NCI-H748 (cell line): ENCODE measurements around the gene ATOH8.

Experiments used
- DNase-seq: peaks from one replicate; lab custom pipeline; 2025; ENCODE audit not compliant: unreplicated experiment; lab: John Stamatoyannopoulos, UW

The ATOH8 gene

DNA sequence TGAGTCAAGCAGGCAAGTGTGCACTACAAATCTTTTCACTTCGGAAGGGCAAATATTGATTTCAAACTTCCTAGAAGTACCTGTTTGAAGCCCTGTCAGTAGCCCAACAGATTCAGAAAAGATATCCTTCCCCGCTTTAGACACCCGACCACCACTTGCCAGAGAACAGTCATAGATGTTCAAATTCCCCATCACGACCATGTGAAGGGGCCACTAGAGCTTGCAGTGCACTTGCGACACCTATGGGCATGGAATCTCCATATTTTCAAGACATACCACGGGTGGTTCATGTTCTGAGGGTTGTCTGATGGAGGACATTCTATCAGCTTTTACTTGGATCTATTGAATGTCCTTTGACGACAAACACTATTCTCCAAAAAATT, 35.8 kb upstream of the ATOH8 start:
- no peak for DNase-seq

DNA sequence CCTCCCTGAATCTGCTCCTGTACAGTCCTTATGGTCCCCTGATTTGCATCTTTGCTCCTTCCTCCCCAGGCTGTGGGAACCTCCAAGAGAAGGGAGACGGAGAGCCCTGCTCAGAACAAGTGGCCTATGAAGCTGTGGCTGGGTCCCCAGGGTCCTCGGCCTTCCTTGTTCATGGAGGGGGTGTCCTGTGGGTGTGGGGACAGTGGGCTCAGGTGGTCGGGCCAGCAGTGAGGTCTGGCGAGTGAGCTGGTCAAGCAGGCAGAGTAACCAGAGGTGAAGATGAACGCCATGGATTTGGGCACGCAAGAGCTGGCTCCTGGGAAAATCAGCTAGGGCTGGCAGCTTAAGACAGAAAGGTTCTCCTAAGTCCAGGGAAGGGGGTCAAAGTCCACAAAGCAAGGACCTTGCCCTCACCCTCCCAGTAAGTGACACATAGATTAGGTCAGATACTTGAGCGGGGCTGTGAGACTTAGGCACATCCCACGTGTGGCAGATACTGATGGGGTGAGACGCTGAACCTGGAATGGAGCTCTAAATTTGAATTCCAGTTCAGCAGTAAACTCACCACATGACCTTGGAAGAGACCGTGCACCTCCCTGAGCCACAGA, 34.8 kb upstream of the ATOH8 start:
- DNase-seq = no peak

DNA sequence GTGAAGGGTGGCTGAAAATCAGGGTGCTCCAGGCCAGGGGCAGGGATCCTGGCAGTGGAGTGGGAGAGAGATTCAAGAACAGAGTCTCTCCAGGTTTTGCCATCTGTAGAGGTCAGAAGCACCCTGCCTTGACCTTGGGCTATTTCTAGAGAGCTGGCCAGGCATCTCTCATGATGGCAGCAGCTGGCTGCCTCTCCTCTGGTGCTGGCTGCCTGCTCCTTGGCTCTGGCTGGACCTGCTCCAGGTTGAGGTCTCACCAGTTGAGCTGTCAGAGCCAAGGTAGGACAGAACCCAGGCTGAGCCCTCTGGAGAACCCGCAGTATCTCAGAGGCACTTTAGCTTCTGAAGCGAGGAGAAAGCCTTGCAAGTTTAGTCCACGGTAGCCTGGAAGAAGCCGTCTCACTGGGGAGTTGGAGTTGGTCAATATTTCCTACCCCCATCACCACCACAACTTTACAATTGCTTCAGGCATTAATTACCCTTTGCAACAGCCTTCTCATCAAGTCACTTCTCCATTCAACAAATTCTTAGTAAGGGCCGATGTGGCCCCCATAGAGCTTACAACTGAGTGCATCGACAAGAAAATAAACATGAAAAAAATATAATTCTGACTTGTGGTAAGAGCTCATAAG, 34.1 kb upstream of the ATOH8 start:
- DNase-seq = no peak

DNA sequence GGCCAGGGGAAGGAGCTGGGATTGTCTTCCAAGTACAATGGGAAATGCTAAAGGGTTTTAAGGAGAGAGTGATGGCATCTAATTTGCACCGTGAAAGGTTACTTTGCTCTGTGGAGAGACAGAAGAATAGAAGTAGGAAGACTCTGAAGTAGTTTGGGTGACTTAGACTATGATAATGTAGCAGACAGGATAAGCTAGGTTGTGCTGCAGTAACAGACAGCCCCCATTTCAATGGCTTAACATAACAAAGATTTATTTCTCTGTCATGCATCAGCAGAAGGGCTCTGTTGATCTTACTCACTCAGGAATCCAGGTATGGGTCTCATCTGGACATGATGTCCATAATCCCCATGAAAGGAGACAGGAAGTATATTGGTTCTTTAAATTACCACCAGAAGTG, 33.3 kb upstream of the ATOH8 start:
- DNase-seq = no peak

DNA sequence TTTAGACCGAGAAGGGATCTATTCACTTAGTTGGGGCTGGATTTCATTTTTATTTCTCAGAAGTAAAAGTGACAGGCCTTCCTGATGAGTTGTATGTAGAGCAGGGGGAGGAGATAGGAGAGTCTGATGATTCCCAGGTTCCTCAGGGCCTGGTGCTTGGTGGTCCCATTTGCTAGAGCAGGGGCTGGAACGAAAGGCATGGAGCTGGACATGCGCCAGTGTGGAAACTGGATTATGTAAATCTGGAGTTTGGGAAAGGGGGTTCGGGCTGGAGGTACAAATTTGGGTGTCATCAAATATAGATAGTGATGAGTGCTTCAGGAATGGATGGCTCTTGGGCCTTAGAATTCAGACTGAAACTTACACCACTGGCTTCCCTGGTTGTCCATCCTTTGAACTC, 32.1 kb upstream of the ATOH8 start:
- DNase-seq = no peak

DNA sequence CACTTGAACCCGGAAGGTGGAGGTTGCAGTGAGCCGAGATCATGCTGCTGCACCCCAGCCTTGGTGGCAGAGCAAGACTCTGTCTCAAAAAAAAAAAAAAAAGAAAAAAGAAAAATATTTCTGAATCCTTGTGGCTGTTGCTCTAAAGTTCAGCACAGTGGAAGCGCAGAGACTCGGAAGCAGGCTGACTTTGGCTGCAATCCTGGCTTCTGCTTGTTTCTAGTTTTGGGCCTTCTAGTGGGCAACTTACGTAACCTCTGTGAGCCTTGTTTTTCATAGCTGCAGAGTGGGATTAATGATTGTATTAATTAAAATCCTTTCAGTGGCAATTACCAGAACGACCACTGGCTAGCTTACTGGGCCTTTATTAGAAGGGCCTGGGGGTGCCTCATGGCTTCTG, 31.3 kb upstream of the ATOH8 start:
- no peak for DNase-seq

DNA sequence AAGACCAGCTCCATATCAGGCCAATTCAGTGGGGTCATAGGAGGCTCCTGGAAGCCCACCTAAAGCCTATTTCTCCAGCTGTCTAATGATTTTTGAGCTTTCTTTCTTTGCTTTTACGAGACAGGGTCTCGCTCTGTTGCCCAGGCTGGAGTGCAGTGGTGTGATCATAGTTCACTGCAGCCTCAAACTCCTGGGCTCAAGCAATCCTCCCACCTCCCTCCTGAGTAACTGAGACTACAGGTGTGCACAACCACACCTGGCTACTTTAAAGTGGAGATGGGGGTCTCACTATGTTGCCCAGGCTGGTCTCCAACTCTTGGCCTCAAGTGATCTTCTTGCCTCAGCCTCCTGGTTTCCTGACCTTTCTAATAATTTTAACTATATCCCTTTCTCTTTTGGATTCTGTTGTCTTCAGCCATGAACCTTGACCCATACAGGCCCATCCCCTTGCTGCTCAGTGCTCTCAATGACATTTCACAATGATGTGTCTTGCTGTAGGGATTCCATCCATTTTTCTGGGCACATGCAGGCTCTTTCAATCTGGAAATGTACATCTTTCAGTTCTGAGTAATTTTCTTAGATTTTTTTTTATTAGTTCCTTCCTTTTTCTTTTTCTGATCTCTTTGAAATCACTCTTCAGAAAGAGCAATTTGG, 30.0 kb upstream of the ATOH8 start:
- no peak for DNase-seq

DNA sequence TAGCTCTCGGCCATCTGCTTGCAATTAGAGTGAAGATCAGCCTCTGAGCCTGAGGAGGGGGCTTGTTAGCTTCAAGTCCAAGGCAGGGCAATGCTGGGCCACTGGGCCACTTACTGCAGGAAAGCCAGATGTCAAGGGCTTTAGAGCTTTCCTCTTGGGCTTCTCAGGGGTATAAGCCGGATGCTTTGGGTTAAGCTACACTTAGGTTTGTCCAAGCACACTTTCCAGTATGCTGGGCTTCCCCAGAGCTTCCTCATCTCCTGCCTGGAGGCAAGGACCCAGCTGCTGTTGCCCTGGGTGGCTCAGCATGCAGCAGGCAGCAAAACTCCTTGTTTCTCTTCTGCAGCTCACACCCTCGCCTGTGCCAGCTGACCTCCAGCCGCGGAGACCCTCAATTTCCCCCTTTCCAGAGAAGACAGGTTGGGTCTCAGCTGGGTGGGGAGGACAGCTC, 29.0 kb upstream of the ATOH8 start:
- no peak for DNase-seq

DNA sequence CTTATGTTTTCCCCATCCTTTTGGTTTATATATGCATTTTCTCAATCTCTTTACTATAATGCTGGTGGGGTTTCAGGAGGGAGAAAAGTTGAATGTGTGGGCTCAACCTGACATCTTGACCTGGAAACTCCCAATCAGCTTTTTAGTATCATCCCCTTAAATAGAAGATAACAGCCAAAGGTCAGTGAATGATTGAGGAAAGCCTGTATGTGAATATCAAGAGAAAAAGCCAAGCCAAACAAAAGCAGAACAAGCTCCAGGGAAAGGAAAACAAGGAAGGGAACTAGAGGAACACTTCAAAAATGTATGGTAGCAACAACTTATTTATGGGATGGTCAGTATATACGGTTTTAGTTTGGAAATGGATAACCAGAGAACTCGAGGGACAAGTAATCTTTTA, 28.3 kb upstream of the ATOH8 start:
- no peak for DNase-seq

DNA sequence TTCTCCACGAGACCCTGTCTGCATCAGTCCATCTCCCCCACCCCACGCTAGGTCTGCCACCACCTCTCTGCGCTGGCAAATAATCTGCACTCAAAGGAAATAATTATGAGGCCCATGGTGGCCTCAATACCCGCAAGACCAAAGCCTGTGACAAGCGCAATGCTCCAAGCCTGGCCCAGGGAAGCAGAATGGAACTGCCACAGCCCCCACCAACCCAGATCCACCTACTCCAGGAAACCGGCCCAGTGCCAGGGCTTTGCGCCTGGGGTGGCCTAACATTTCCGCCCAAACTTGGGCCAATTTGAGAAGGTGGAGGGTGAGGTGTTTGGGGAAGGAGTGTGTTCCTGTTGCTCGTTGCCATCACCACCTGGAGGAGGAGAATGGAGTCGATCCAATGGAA, 26.0 kb upstream of the ATOH8 start:
- DNase-seq = no peak

DNA sequence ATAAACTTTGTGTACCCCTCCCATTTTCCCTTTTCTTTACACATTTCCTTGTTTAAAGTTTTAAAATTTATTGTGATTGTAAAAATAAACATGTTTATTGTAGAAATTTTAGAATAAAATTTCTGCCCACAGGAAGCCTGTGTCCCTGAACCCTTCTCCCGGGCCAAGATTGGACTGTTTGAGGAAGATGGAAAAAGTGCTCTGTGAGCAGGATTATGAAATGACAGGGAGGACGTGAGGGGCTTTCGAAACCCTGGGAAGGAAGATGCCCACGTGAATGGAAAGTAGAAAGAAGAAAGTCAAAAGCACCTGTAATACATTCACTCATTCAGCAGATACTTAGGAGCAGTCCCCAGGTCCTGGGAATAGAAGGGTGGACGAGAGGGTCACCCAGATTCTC, 25.4 kb upstream of the ATOH8 start:
- no peak for DNase-seq

DNA sequence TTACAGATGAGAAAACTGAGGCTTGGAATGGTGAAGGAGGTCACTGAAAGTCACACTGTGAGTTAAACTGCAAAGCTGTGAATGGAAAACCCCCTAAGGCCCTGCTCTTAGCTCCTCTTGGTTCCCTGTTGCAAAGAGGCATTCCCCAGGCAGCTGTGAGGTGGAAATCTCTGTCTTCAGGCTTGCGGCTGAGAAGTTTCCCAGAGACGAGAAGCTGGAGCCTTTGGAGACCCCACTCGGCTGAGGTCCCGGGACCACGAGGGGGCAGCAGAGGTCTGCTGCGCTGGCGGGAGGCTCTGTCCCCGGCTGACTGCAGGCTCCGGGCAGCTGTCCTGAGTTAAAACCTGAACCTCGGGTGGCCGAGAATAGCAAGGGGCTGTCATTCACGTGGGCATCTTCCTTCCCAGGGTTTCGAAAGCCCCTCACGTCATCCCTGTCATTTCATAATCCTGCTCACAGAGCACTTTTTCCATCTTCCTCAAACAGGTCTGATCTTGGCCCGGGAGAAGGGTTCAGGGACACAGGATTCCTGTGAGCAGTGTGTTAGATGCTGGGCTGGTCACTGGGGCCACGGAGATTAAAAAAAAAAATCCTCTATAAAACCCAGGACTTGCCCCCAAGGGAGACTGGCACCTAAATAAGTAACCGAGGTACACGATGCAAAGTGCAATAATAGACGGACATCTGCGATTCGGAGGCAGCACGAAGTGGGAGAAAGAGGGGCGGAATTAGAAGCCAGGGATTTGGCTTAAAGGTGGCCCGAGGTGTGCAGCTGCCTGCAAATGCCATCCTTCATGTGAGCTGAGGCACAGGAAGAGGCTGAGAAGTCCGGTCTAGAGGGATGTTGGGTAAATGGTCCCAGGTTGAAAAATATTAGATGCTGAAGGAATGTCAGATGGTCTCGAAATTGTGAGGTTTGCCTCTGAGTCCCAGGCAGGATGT, 24.6 kb upstream of the ATOH8 start:
- DNase-seq = peak; percentile 55

DNA sequence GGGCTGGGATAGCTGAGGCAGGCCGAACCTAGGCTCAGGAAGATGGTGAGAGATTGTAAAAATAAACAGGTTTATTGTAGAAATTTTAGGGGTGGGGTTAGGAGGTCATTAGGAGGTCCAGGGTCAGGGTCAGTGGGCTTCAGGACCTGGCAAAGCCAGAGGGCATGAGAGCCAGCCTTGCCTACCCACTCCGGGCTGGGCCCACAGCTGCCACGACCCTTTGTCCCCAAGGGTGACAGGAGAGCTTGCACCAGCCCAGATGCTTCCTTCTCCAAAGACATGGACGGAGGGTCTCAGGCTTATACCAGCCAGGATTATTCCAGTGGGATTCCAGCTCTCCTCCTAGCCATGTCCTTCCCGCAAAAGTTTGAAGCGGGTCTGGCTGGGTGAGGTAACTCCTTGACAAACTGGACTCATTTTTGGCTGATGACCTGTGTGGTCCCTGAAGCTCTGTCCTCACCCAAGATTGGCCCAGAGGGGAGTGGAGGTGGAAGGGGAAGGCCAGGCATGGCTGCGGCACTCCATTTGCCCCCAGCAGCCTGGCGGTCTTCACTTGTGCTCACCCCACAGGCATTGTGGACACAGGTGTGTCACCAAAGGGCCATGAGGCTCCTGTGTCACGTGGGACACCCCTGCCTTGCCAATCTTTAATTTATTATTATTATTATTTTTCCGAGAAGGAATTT, 23.8 kb upstream of the ATOH8 start:
- DNase-seq = no peak

DNA sequence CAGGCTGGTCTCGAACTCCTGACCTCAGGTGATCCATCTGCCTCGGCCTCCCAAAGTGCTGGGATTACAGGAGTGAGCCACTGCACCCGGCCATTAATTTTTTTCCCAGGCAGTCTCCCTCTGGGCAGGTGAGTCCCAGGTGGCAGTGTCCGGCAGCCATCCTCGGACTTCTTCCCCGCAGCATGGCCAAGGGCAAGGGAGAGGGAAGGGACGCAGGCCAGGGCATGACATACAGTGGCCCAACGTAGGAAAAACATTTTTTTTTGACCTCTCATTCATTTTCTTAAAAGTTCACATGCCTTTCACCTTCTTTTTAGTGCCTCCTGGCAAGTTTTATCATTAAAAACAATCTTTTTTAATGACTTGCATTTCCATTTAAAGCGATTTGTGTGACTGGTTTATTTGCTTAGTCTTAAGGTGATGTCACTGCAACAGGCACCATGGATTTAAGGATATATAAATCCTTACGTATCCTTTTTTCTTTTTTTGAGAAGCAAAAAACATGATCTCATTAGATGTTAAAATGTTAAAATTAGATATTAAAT, 23.0 kb upstream of the ATOH8 start:
- no peak for DNase-seq

DNA sequence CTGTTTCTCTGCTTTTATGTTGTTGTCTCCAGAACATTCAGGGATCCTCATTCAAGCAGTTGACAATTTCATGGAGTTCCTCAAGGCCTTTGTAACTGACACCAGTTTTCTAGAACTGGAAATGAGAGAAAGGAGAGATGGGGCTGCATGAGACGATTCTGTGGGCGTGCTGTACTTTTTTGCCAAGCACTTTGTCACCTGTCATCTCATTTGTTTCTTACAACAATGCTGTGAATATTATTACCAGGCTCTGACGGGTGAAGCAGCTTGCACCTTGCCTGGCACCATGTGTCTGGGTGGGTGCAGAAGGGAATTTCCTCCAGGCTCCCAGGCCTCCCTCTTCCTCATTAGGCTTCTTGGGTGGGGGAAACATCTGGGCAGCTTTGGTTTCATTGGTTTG, 22.2 kb upstream of the ATOH8 start:
- DNase-seq = no peak

DNA sequence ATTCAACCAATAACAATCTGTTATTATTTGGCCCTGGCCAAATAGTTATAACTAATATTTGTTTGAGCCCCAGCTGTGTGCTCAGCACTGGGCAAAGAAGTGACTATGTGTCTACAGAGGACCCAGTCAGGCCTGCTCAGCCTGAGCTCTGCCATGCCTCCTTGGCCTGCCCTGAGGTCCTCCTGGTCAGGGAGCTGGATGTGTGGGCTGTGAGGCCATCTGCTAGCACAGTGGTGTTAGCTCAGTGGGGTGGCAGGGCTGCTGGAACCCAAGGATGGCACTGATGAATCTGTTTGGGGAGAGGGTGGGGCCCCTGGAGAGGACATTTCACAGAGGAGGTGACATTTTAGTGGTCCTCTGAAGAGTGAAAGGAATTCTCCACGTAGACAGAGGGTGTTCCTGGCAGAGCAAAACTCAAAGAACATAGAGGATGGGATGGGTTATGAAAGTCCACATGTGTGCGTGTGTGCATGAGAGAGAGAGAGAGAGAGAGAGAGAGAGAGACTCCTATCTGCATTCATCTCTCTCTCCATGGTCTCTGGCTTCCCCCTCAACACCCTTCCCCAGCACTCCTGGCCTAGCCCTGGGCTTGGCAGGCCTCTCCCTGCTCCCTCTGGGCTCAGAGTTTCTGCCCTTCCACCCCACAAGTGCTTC, 21.2 kb upstream of the ATOH8 start:
- no peak for DNase-seq

DNA sequence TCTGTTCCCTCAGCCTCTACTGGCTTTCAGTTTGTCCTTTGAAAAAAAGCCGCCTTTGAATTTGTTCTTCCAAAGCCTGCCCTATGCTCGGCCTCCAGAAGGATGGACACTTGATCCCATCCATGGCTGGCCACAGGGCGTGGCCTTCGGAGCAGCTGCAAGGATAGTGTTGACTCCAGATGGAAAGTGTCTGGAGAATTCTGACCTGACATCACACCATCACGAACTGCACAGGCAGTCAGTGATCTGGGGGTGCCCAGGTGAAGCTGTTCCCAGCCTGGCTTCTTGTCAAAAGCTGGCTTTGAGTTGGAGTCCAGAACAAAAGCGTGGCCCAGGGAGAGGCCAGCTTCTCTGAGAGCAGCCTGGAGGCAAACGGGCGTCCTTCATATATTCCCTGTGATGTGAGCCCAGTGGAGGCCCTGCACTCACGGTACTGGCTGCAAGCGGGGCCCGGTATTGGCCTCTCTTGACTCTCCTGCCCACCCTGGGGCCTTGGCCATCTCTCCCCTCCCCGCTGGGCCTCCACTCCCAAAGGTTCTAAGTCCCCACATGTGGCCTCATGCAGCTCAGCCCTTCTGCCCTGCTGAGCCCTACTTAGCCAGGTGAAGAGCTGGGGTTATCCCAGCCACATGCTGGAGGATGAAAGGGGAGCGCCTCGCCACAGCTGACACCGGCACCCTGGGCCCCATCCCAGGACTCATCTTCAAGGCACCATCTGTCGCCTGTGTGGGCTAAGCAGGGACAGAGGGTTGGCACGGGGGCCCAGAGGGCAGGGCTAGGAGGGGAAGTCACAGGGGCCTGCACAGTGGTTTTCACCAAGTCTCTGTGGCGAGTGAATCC, 20.4 kb upstream of the ATOH8 start:
- DNase-seq = no peak

DNA sequence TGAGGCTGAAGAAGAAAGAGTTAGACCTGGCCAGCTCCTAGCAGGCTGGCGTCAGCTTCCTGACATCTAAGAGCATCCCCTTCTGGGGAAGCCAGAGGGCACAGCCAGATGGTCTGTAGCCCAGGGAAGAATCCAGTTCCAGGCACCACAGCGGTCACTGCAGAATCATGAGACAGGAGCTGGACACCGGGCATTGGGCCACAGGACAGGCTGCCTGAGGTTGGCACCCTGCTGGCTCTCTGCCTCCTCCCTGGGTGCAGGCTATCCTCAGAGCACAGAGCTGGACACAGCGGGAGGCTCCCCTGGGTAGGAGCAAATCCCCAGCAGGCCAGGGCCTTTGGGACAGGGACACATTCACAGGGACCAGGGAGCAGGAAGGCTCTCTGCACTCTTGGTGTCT, 19.8 kb upstream of the ATOH8 start:
- no peak for DNase-seq

DNA sequence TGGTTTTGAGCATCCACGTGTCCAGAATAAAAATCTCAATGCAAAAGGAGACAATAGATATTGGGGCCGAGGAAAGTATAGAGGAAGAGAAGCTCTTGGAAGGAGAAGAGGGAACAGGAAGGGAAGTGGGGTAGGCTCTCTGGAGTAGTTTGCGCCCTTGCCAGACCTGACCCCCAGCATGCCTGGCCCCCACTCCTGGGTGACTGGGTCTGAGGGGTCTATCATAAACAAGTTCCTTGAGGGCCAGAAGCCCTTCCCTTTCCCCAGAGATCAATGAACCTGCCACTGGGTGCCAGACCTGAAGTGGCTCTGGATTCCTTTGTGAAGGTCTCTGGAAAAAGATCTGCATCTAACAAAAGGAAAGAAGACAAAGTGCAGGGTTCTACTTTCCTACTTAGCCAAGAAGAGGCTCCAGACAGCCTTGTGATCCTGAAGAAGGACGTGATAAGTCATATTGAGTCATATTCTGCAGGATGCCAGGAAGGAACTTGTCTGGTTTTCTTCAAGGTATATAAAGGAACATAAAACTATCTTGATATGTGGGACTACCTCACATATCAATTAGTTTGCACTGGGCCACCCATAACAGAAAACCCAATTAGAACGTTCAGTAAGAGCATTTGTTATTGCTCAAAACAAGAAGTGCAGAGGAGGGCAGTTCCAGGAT, 18.7 kb upstream of the ATOH8 start:
- no peak for DNase-seq
